A172 (cell line): Measurements from ENCODE around the gene FOXL1. TPM values are rescaled to one million over a fixed set of nuclear protein-coding genes. Genes with fewer than 3 reads are reported as not detected.
A peak's percentile ranks its signal among the peaks of the same experiment; 100 is the strongest.

Experiments
- DNase-seq: peaks from one replicate; pipeline ENCODE4 v3.0.0-alpha.2; 2015; ENCODE audit warnings: low spot score
- total RNA-seq: library from RNA; depleted of rRNA; stranded (reverse); fragments of >200 nt; shearing (Covaris generic); gene quantifications from 2 replicates; pipeline ENCODE4 v1.2.3, GENCODE V29; 2014

FOXL1 gene
- total RNA-seq, 1 experiment from 2014 or later: 7.6 TPM

GRCh38 chr16:86568677-86569623, 9.4 kb upstream of the FOXL1 start:
- no peak for DNase-seq

GRCh38 chr16:86569701-86570447, 8.5 kb upstream of the FOXL1 start:
- DNase-seq: no peak

GRCh38 chr16:86570558-86571529, 7.5 kb upstream of the FOXL1 start:
- no peak for DNase-seq

- DNase-seq: no peak
Measured at GRCh38 chr16:86571530-86571915, 6.8 kb upstream of the FOXL1 start.

GRCh38 chr16:86572041-86572521, 6.3 kb upstream of the FOXL1 start:
- DNase-seq: no peak

GRCh38 chr16:86572606-86573005, 5.7 kb upstream of the FOXL1 start:
- no peak for DNase-seq

GRCh38 chr16:86573215-86573614, 5.1 kb upstream of the FOXL1 start:
- DNase-seq: no peak

- DNase-seq: no peak
Measured at GRCh38 chr16:86573646-86574508, 4.5 kb upstream of the FOXL1 start.

GRCh38 chr16:86574646-86575045, 3.7 kb upstream of the FOXL1 start:
- DNase-seq: no peak

- no peak for DNase-seq
Measured at GRCh38 chr16:86575095-86575685, 3.2 kb upstream of the FOXL1 start.

- DNase-seq: peak; percentile 96
Measured at GRCh38 chr16:86575754-86576557, 2.4 kb upstream of the FOXL1 start.

GRCh38 chr16:86576591-86577313, 1.6 kb upstream of the FOXL1 start:
- DNase-seq: no peak

- no peak for DNase-seq
Measured at GRCh38 chr16:86577314-86577971, 906 bp upstream of the FOXL1 start.

GRCh38 chr16:86578611-86579267, 390 bp downstream of the FOXL1 start:
- no peak for DNase-seq

GRCh38 chr16:86579268-86580062, 1.1 kb downstream of the FOXL1 start:
- no peak for DNase-seq

GRCh38 chr16:86580063-86580790, 1.9 kb downstream of the FOXL1 start:
- DNase-seq: no peak
